A549 (cell line): ENCODE results near the gene NIN. TPM values are rescaled to one million over a fixed set of nuclear protein-coding genes. Genes with fewer than 3 reads are reported as not detected.

Experiments used
- ATAC-seq, 2 experiments: fragments of 200-7000 bp in 1 of 2; fragments of >200 bp in 1 of 2; cut with Nextera tagmentation in 1 of 2; cut with Tn5 transposase in 1 of 2; 3 replicates each; pipeline versions ENCODE4 v1.8.0 to v1.9.1; 2018 to 2020; ENCODE audit warnings: mild to moderate bottlenecking in 1 of 2, moderate library complexity in 1 of 2
- CTCF ChIA-PET: fragments of 300-600 bp; sonication (Branson Sonifier 250); formaldehyde crosslinking; extraction: SDS; loops from one replicate; lab custom pipeline; 2021; ENCODE audit warnings: antibody characterized with exemption, inconsistent platforms; lab: Yijun Ruan, JAX
- POLR2A ChIA-PET: fragments of 350-600 bp; formaldehyde crosslinking; extraction: SDS; loops from one replicate; lab custom pipeline; 2021; ENCODE audit warnings: antibody characterized with exemption, inconsistent platforms; lab: Yijun Ruan, JAX
- DNase-seq, 2 experiments: peaks; one replicate each; pipeline versions ENCODE4 v3.0.0 to v3.0.0-alpha.2; 2011 to 2016; ENCODE audit warnings: low read depth in 1 of 2, low spot score in 1 of 2
- FAIRE-seq: peaks from 2 replicates; lab custom pipeline; 2011; peaks lifted over from hg19 to GRCh38; lab: Jason Lieb, UNC
- H3K27ac ChIP-seq, 2 experiments: fragments of >200 bp; sonication (Bioruptor Twin); formaldehyde crosslinking; 3 replicates each; pipeline ENCODE4 v1.5.1; 2016 to 2017
- H3K4me1 ChIP-seq: fragments of >200 bp; sonication (Bioruptor Twin); formaldehyde crosslinking; 3 replicates; pipeline ENCODE4 v1.6.1; 2016
- H3K4me2 ChIP-seq: fragments of >200 bp; sonication (Bioruptor Twin); formaldehyde crosslinking; 3 replicates; pipeline ENCODE4 v1.6.1; 2016
- H3K4me3 ChIP-seq: fragments of >200 bp; sonication (Bioruptor Twin); formaldehyde crosslinking; 3 replicates; pipeline ENCODE4 v1.5.1; 2016
- H3K9me3 ChIP-seq: fragments of >200 bp; sonication (Bioruptor Twin); formaldehyde crosslinking; 3 replicates; pipeline ENCODE4 v1.6.1; 2016
- ATOH8 ChIP-seq: fragments of 250-450 bp; sonication (Bioruptor Pico); IDR thresholded peaks from 2 replicates; pipeline ENCODE4 v1.5.0; 2020; ENCODE audit warnings: low read depth, mild to moderate bottlenecking, moderate library complexity
- BCL3 ChIP-seq: fragments of >200 bp; sonication (Bioruptor Twin); formaldehyde crosslinking; IDR thresholded peaks from 3 replicates; pipeline ENCODE4 v1.6.1; 2016
- BHLHE40 ChIP-seq: IDR thresholded peaks from 2 replicates; pipeline ENCODE4 v1.6.1; 2012; ENCODE audit warnings: low read depth, low read length, inconsistent platforms
- CBX2 ChIP-seq: fragments of 200-600 bp; sonication (generic); IDR thresholded peaks from 2 replicates; pipeline ENCODE4 v1.6.1; 2016; ENCODE audit warnings: low read depth, mild to moderate bottlenecking, borderline replicate concordance
- CHD4 ChIP-seq: fragments of 200-600 bp; sonication (generic); IDR thresholded peaks from 2 replicates; pipeline ENCODE4 v1.6.1; 2016; ENCODE audit warnings: antibody characterized with exemption, mild to moderate bottlenecking, borderline replicate concordance
- E2F6 ChIP-seq: IDR thresholded peaks from 2 replicates; pipeline ENCODE4 v1.6.1; 2012; ENCODE audit warnings: low read depth, borderline replicate concordance
- EHF ChIP-seq: fragments of 250-450 bp; sonication (Bioruptor Pico); IDR thresholded peaks from 2 replicates; pipeline ENCODE4 v1.5.0; 2020; ENCODE audit warnings: mild to moderate bottlenecking
- EHMT2 ChIP-seq: fragments of 200-600 bp; sonication (generic); IDR thresholded peaks from 2 replicates; pipeline ENCODE4 v1.6.1; 2016; ENCODE audit warnings: antibody characterized with exemption, low read depth, mild to moderate bottlenecking, moderate library complexity
- EP300 ChIP-seq, 2 experiments: fragments of >200 bp; sonication (Bioruptor Twin); formaldehyde crosslinking; IDR thresholded peaks; 2 replicates in 1 of 2; 3 replicates in 1 of 2; pipeline ENCODE4 v1.6.1; 2016 to 2017
- FOSL2 ChIP-seq, 2 experiments: fragments of 450-650 bp in 1 of 2; fragments of >200 bp in 1 of 2; sonication (Bioruptor Twin) in 1 of 2; formaldehyde crosslinking; IDR thresholded peaks; 2 replicates each; pipeline versions ENCODE4 v1.5.0 to v1.6.1; 2016 to 2020; ENCODE audit warnings: mild to moderate bottlenecking in 1 of 2, moderate library complexity in 1 of 2
- HDAC2 ChIP-seq: fragments of 200-600 bp; sonication (generic); IDR thresholded peaks from 2 replicates; pipeline ENCODE4 v1.6.1; 2016
- HES2 ChIP-seq: fragments of >200 bp; sonication (Bioruptor Twin); formaldehyde crosslinking; IDR thresholded peaks from 2 replicates; pipeline ENCODE4 v1.6.1; 2016
- KDM1A ChIP-seq: fragments of 200-600 bp; sonication (generic); IDR thresholded peaks from 2 replicates; pipeline ENCODE4 v1.6.1; 2016; ENCODE audit warnings: low read depth, mild to moderate bottlenecking
- KDM5A ChIP-seq: fragments of 200-600 bp; sonication (generic); IDR thresholded peaks from 2 replicates; pipeline ENCODE4 v1.6.1; 2016; ENCODE audit warnings: antibody characterized with exemption, mild to moderate bottlenecking
- MAZ ChIP-seq: fragments of 150-350 bp; IDR thresholded peaks from 2 replicates; pipeline ENCODE4 v1.6.1; 2014; ENCODE audit warnings: antibody characterized with exemption, low read depth, low read length, borderline replicate concordance
- NFE2L2 ChIP-seq: fragments of 150-350 bp; conservative IDR thresholded peaks from 2 replicates; pipeline ENCODE4 v1.6.1; 2014; ENCODE audit warnings: low read length
- NPAS2 ChIP-seq: fragments of 250-450 bp; sonication (Bioruptor Pico); IDR thresholded peaks from 2 replicates; pipeline ENCODE4 v1.8.0; 2022; ENCODE audit warnings: mild to moderate bottlenecking, moderate library complexity, borderline replicate concordance
- NR3C1 ChIP-seq: fragments of >200 bp; sonication (Bioruptor Twin); formaldehyde crosslinking; IDR thresholded peaks from 3 replicates; pipeline ENCODE4 v1.6.1; 2017
- PHF8 ChIP-seq: fragments of 200-600 bp; sonication (generic); IDR thresholded peaks from 2 replicates; pipeline ENCODE4 v1.6.1; 2016; ENCODE audit warnings: low read depth, mild to moderate bottlenecking, antibody characterized with exemption, moderate library complexity, borderline replicate concordance
- RAD21 ChIP-seq, 2 experiments: fragments of >200 bp in 1 of 2; sonication (Bioruptor Twin) in 1 of 2; formaldehyde crosslinking in 1 of 2; IDR thresholded peaks in 1 of 2; conservative IDR thresholded peaks in 1 of 2; 2 replicates in 1 of 2; 3 replicates in 1 of 2; pipeline ENCODE4 v1.6.1; 2012 to 2018; ENCODE audit warnings: inconsistent platforms in 1 of 2
- REST ChIP-seq: fragments of 200-600 bp; sonication (generic); IDR thresholded peaks from 2 replicates; pipeline ENCODE4 v1.6.1; 2016; ENCODE audit warnings: antibody characterized with exemption, mild to moderate bottlenecking, moderate library complexity
- RNF2 ChIP-seq: fragments of 200-600 bp; sonication (generic); IDR thresholded peaks from 2 replicates; pipeline ENCODE4 v1.6.1; 2016; ENCODE audit warnings: low read depth, mild to moderate bottlenecking, antibody characterized with exemption, moderate library complexity, borderline replicate concordance
- ZNF302 ChIP-seq: fragments of 250-450 bp; sonication (Bioruptor Pico); IDR thresholded peaks from 2 replicates; pipeline ENCODE4 v1.9.0; 2021; ENCODE audit warnings: inconsistent platforms, mild to moderate bottlenecking, moderate library complexity
- WGBS: methylation state at CpG from one replicate; pipeline ENCODE4 v1.1.6; 2017; ENCODE audit errors: missing lambda C conversion rate; 5-methylcytosine and 5-hydroxymethylcytosine counted together
- polyA plus RNA-seq, 4 experiments: library from polyadenylated mRNA; depleted of rRNA in 3 of 4; stranded (reverse); fragments of >200 nt; fragmentation: RNase III in 1 of 4; extraction: RNeasy Plus Mini Kit Qiagen cat#74134 plus additional on column Dnase treatment in 1 of 4; gene quantifications; 2 replicates in 3 of 4; 3 replicates in 1 of 4; pipeline ENCODE4 v1.2.3, GENCODE V29; 2011 to 2017

Gene NIN
- polyA plus RNA-seq, 2 of the 4 experiments (the other 2 are of a cell fraction): 12.4 to 19.5 TPM

- ChIA-PET CTCF (interaction anchor here (1.0 to 1.3 kb wide), 2 partner anchors 16 to 38 kb away, joined by 3 to 5 read pairs; no protein-coding TSS in a partner anchor), POLR2A (no interaction called here)
- H3K4me1 ChIP-seq: peaks cover 5% of the 10 kb centered on the region; the same call in 1 of the 3 replicates
- no peaks in the 10 kb centered on the region for H3K9me3 ChIP-seq
- H3K27ac ChIP-seq: no peak overlapping the region
- DNase-seq (no peak), ATAC-seq (no peak), FAIRE-seq (no peak)
- 96% methylated on average over 10 of the region's 10 CpGs for WGBS
- no peak overlapping the region for H3K4me3 ChIP-seq
- H3K4me2 ChIP-seq: no peak overlapping the region
- TF ChIP-seq HES2: no peak
- TF ChIP-seq REST: no peak
- no peak for TF ChIP-seq KDM5A
- TF ChIP-seq NFE2L2: no peak
- TF ChIP-seq EHMT2: no peak
- TF ChIP-seq BHLHE40: no peak
- TF ChIP-seq CHD4: no peak
- TF ChIP-seq CBX2: no peak
- no peak for TF ChIP-seq EHF (CRISPR knock-in tag)
These were observed 7.0 kb downstream of the NIN start for GRCh38 chr14:50823762-50824636.

- Histone ChIP-seq H3K4me3 (no peak overlapping the region), H3K4me2 (no peak overlapping the region), H3K4me1 (no peaks in the 10 kb centered on the region), H3K27ac (no peak overlapping the region), H3K9me3 (no peaks in the 10 kb centered on the region)
- CTCF ChIA-PET: interaction anchor here (1.0 to 1.3 kb wide), 3 partner anchors 15 to 39 kb away, joined by 3 to 5 read pairs (median 3); no protein-coding TSS in a partner anchor
- TF ChIP-seq RNF2 (no peak), FOSL2 (IDR thresholded peaks at IDR 0.05) (no peak), FOSL2 (CRISPR knock-in tag; IDR thresholded peaks at IDR 0.05) (no peak), EP300 (IDR thresholded peaks at IDR 0.05) (no peak), RAD21 (conservative IDR thresholded peaks at IDR 0.05 in 1 of 2, IDR thresholded peaks at IDR 0.05 in 1 of 2) (no peak), ZNF302 (no peak), KDM1A (no peak), BCL3 (no peak), ATOH8 (CRISPR knock-in tag) (no peak), CHD4 (no peak), HDAC2 (no peak), NPAS2 (no peak), NR3C1 (no peak), PHF8 (no peak), BHLHE40 (no peak), MAZ (no peak), E2F6 (no peak)
- WGBS: 84% methylated on average over 11 of the region's 11 CpGs
- DNase-seq: no peak
- no peak for ATAC-seq
- POLR2A ChIA-PET: no interaction called here
- no peak for FAIRE-seq
These were observed 7.8 kb downstream of the NIN start for GRCh38 chr14:50823051-50823761.
